Activated naive CD8-positive, alpha-beta T cell treated with anti-CD3 and anti-CD28 coated beads, Interleukin-2, amount 10 ng/mL, durations not matched to agents 7 days and 5 days (primary cell): ENCODE results near the gene SUCO. TPM values are rescaled to one million over a fixed set of nuclear protein-coding genes. Genes with fewer than 3 reads are reported as not detected.
A peak's percentile ranks its signal among the peaks of the same experiment; 100 is the strongest.

ENCODE experiments used
- ATAC-seq: fragments of 150-1000 bp; cut with Tn5 transposase; one replicate; pipeline ENCODE4 v1.10.0; 2021; ENCODE audit warnings: low read depth, moderate library complexity
- POLR2A ChIA-PET: fragments of 350-600 bp; sonication (Branson Sonifier 250); formaldehyde crosslinking; loops from one replicate; lab custom pipeline; 2021; ENCODE audit warnings: antibody characterized with exemption; lab: Charles Lee
- DNase-seq: peaks from one replicate; pipeline ENCODE4 v3.0.0; 2021
- H3K27ac Mint-ChIP-seq: one replicate; pipeline ENCODE4 v1.8.0; 2022; ENCODE audit warnings: mild to moderate bottlenecking, mixed read lengths
- H3K27me3 Mint-ChIP-seq: one replicate; pipeline ENCODE4 v1.8.0; 2022; ENCODE audit warnings: mild to moderate bottlenecking, moderate library complexity, mixed read lengths
- H3K36me3 Mint-ChIP-seq: one replicate; pipeline ENCODE4 v1.8.0; 2021; ENCODE audit warnings: mild to moderate bottlenecking, mixed read lengths
- H3K4me1 Mint-ChIP-seq: one replicate; pipeline ENCODE4 v1.8.0; 2021; ENCODE audit warnings: mixed read lengths
- H3K4me3 Mint-ChIP-seq: one replicate; pipeline ENCODE4 v1.8.0; 2022; ENCODE audit warnings: mild to moderate bottlenecking, moderate library complexity, mixed read lengths
- H3K9me3 Mint-ChIP-seq: one replicate; pipeline ENCODE4 v1.8.0; 2021; ENCODE audit warnings: mixed read lengths
- total RNA-seq, 2 experiments: library from RNA; stranded (reverse); gene quantifications; one replicate each; pipeline ENCODE4 v1.2.3, GENCODE V29; 2021

The SUCO gene
- total RNA-seq, 2 experiments from 2014 or later: 42.5 to 44.5 TPM

GRCh38 chr1:172637522-172637921, 104.6 kb downstream of the SUCO start:
- H3K27ac Mint-ChIP-seq: peak overlapping the region; percentile 45
- no peak overlapping the region for H3K4me3 Mint-ChIP-seq
- no peak for ATAC-seq
- peaks cover 6% of the 10 kb centered on the region for H3K9me3 Mint-ChIP-seq
- peaks cover 55% of the 10 kb centered on the region for H3K4me1 Mint-ChIP-seq
- POLR2A ChIA-PET: interaction anchor here (1.1 to 2.9 kb wide), 3 partner anchors 9 to 27 kb away, joined by 3 to 10 read pairs (median 4); no protein-coding TSS in a partner anchor
- peaks cover 5% of the 10 kb centered on the region for H3K36me3 Mint-ChIP-seq
- DNase-seq: no peak
- H3K27me3 Mint-ChIP-seq: no peaks in the 10 kb centered on the region

DNA sequence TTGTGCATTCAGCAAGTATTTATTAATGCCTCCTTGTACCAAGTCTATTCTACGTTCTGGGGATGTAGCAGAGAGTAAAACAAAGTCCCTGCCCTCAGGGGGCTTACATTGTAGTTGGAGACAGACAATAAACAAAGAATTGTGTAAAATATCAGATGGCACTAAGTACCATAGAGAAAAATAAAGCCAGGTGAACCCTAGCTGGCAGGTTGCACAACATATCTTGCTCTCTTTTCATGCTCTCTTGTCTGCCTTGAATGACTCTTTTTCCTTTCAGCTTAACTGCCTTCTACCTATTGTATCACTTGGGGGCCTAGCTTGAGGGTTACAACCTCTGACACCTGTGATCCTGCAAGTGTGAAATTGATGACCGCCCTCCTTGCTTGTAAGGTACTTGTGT, 105.3 kb downstream of the SUCO start:
- peak overlapping the region; percentile 97 for H3K27ac Mint-ChIP-seq
- no peaks in the 10 kb centered on the region for H3K27me3 Mint-ChIP-seq

GRCh38 chr1:172638885-172639831, 106.2 kb downstream of the SUCO start:
- ATAC-seq (peak; percentile 75), DNase-seq (peak; percentile 77)
- H3K36me3 Mint-ChIP-seq: peaks cover 5% of the 10 kb centered on the region
- H3K27me3 Mint-ChIP-seq: no peaks in the 10 kb centered on the region
- H3K9me3 Mint-ChIP-seq: peaks cover 6% of the 10 kb centered on the region
- peak overlapping the region; percentile 76 for H3K4me3 Mint-ChIP-seq
- H3K27ac Mint-ChIP-seq: peak overlapping the region; percentile 97
- POLR2A ChIA-PET: interaction anchor here (0.9 to 2.9 kb wide), 9 partner anchors 11 to 66 kb away, joined by 3 to 12 read pairs (median 4); partner anchors contain the start of gene FASLG
- H3K4me1 Mint-ChIP-seq: peaks cover 71% of the 10 kb centered on the region

More for the DNA sequence above, 105.3 kb downstream of the SUCO start:
- POLR2A ChIA-PET: interaction anchor here (0.9 to 2.9 kb wide), 5 partner anchors 10 to 61 kb away, joined by 3 to 10 read pairs (median 3); no protein-coding TSS in a partner anchor
- Mint-ChIP-seq H3K9me3 (peaks cover 6% of the 10 kb centered on the region), H3K4me3 (peak overlapping the region; percentile 76), H3K36me3 (peaks cover 5% of the 10 kb centered on the region), H3K4me1 (peaks cover 62% of the 10 kb centered on the region)
- ATAC-seq (no peak), DNase-seq (no peak)

- no peak for DNase-seq
- Mint-ChIP-seq H3K9me3 (peaks cover 6% of the 10 kb centered on the region), H3K27ac (peak overlapping the region; percentile 97), H3K27me3 (no peaks in the 10 kb centered on the region), H3K36me3 (peaks cover 8% of the 10 kb centered on the region), H3K4me3 (peak overlapping the region; percentile 76), H3K4me1 (peaks cover 81% of the 10 kb centered on the region)
- ATAC-seq: no peak
- POLR2A ChIA-PET: interaction anchor here (0.6 to 2.9 kb wide), 8 partner anchors 12 to 73 kb away, joined by 3 to 12 read pairs (median 4); partner anchors contain the start of gene FASLG
Measured at GRCh38 chr1:172640111-172640510, 107.2 kb downstream of the SUCO start.

GRCh38 chr1:172641492-172641891, 108.5 kb downstream of the SUCO start:
- peak overlapping the region; percentile 17 for H3K4me3 Mint-ChIP-seq
- peaks cover 4% of the 10 kb centered on the region for H3K9me3 Mint-ChIP-seq
- POLR2A ChIA-PET: interaction anchor here (0.5 to 2.7 kb wide), 3 partner anchors 17 to 91 kb away, joined by 3 to 12 read pairs (median 4); partner anchors contain the start of gene FASLG
- H3K27ac Mint-ChIP-seq: peak overlapping the region; percentile 40
- peaks cover 10% of the 10 kb centered on the region for H3K36me3 Mint-ChIP-seq
- H3K27me3 Mint-ChIP-seq: no peaks in the 10 kb centered on the region
- no peak for DNase-seq
- no peak for ATAC-seq
- peaks cover 88% of the 10 kb centered on the region for H3K4me1 Mint-ChIP-seq

- H3K4me1 Mint-ChIP-seq: peaks cover 89% of the 10 kb centered on the region
- POLR2A ChIA-PET: interaction anchor here (0.9 to 1.7 kb wide), 4 partner anchors 16 to 57 kb away, joined by 3 to 7 read pairs (median 5); partner anchors contain the start of gene FASLG
- H3K36me3 Mint-ChIP-seq: peaks cover 5% of the 10 kb centered on the region
- ATAC-seq (no peak), DNase-seq (no peak)
- H3K4me3 Mint-ChIP-seq: peak overlapping the region; percentile 74
- no peaks in the 10 kb centered on the region for H3K9me3 Mint-ChIP-seq
- H3K27ac Mint-ChIP-seq: peak overlapping the region; percentile 92
- no peaks in the 10 kb centered on the region for H3K27me3 Mint-ChIP-seq
Measured at GRCh38 chr1:172642970-172643369, 110.0 kb downstream of the SUCO start.

DNA sequence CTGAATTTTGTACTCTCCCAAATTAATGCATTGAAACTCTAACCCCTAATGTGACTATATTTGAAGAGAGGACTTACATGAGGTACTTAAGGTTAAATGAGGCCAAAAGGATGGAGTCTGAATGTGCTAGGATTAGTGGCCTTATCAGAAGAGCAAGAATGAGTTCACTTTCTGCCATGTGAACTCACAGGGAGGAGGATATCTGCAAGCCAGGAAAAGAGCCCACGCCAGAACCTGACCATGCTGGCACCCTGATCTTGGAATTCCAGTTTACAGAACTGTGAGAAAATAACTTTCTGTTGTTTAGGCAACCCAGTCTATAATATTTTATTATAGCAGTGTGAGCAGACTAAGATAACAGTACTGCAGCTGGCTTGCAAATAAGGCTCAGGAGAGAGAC, 113.7 kb downstream of the SUCO start:
- no peak for DNase-seq
- POLR2A ChIA-PET: interaction anchor here (0.8 to 1.1 kb wide), 4 partner anchors 14 to 62 kb away, joined by 3 to 4 read pairs (median 3); no protein-coding TSS in a partner anchor
- ATAC-seq: no peak
- H3K27ac Mint-ChIP-seq: peak overlapping the region; percentile 82
- peaks cover 2% of the 10 kb centered on the region for H3K9me3 Mint-ChIP-seq
- H3K4me1 Mint-ChIP-seq: peaks cover 60% of the 10 kb centered on the region
- H3K27me3 Mint-ChIP-seq: no peaks in the 10 kb centered on the region
- H3K36me3 Mint-ChIP-seq: peaks cover 12% of the 10 kb centered on the region
- no peak overlapping the region for H3K4me3 Mint-ChIP-seq

- peak; percentile 68 for ATAC-seq
- H3K4me3 Mint-ChIP-seq: peak overlapping the region; percentile 33
- peaks cover 58% of the 10 kb centered on the region for H3K4me1 Mint-ChIP-seq
Measured at GRCh38 chr1:172647110-172647564, 114.2 kb downstream of the SUCO start.

GRCh38 chr1:172647987-172648386, 115.0 kb downstream of the SUCO start:
- ATAC-seq: no peak
- peaks cover 12% of the 10 kb centered on the region for H3K36me3 Mint-ChIP-seq
- peak overlapping the region; percentile 82 for H3K27ac Mint-ChIP-seq
- peaks cover 2% of the 10 kb centered on the region for H3K9me3 Mint-ChIP-seq
- POLR2A ChIA-PET: no interaction called here
- H3K4me1 Mint-ChIP-seq: peaks cover 52% of the 10 kb centered on the region
- peak overlapping the region; percentile 7 for H3K4me3 Mint-ChIP-seq
- H3K27me3 Mint-ChIP-seq: no peaks in the 10 kb centered on the region
- DNase-seq: no peak

More at GRCh38 chr1:172647110-172647564, 114.2 kb downstream of the SUCO start:
- Mint-ChIP-seq H3K27me3 (no peaks in the 10 kb centered on the region), H3K36me3 (peaks cover 12% of the 10 kb centered on the region), H3K27ac (peak overlapping the region; percentile 82), H3K9me3 (peaks cover 2% of the 10 kb centered on the region)
- POLR2A ChIA-PET: interaction anchor here (0.8 to 1.1 kb wide), 4 partner anchors 13 to 62 kb away, joined by 3 to 4 read pairs (median 3); no protein-coding TSS in a partner anchor
- peak; percentile 63 for DNase-seq

DNA sequence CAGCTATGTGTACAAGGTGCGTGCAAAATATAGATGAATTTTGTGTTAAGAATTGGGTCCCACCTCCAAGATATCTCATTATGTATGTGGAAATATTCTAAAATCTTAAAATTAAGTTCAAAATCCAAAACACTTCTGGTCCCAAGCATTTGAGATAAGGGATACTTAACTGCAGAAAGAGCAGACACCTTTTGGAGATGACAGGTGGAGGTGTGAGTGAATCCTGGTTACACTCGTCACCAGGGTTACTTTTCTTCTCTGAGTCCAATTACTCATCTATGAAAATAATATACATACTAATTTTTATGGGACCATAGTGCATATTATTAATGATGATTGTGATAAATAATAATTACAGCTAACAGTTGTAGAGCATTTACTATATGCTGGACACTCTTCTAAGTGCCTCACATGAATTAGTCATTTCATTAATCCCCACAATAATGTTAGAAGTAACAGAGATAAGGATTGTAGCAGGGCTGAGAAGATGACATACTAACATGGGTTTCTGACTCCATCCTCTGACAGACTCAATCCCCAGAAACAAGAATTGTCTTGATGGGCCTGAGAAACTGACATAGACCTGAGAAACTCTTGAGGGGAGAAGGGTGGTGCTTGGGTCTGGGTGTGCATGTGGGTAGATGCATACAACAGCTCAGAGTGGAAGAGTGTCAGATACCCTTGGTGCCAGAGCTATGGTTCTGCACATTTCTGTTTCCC, 117.7 kb downstream of the SUCO start:
- Mint-ChIP-seq H3K4me1 (peaks cover 42% of the 10 kb centered on the region), H3K36me3 (peaks cover 13% of the 10 kb centered on the region), H3K27me3 (peaks cover 5% of the 10 kb centered on the region), H3K9me3 (peaks cover 2% of the 10 kb centered on the region), H3K27ac (no peak overlapping the region), H3K4me3 (no peak overlapping the region)
- ATAC-seq: no peak
- DNase-seq: no peak
- POLR2A ChIA-PET: no interaction called here

DNA sequence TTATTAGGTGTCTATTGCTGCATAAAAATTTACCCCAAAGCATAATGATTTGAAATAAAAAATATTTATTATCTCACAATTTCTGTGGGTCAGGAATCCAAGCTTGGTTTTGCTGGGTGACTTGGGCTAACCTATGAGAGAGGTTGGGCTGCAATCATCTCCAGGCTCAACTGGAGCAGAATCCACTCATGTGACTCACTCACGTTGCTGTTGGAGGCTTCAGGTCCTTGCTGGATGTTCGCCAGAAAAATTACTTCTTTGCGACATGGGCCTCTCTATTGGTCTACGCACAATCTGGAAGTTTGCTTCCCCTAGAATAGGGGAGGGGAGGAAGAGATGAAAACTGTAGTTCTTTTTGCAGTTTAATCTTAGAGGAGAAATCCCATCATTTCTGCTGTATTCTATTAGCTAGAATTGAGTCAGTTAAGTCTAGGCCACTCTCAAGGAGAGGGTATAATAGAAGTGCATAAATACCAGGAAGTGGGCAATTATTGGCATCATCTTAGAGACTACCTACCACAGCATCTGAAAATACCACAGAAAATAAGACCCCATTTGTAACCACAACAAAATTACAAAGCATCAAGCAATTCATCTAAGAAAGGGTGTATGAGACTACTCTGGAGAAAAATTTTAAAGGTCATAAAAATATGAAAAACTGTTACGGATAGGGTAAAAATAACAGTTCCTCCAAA, 120.2 kb downstream of the SUCO start:
- Mint-ChIP-seq H3K4me3 (no peak overlapping the region), H3K36me3 (peaks cover 13% of the 10 kb centered on the region), H3K27ac (no peak overlapping the region), H3K4me1 (peaks cover 24% of the 10 kb centered on the region), H3K9me3 (peaks cover 2% of the 10 kb centered on the region), H3K27me3 (peaks cover 5% of the 10 kb centered on the region)
- POLR2A ChIA-PET: no interaction called here
- DNase-seq (no peak), ATAC-seq (no peak)

GRCh38 chr1:172654535-172654934, 121.6 kb downstream of the SUCO start:
- Mint-ChIP-seq H3K27me3 (peaks cover 5% of the 10 kb centered on the region), H3K27ac (no peak overlapping the region), H3K4me3 (no peak overlapping the region), H3K9me3 (peaks cover 2% of the 10 kb centered on the region), H3K36me3 (peaks cover 9% of the 10 kb centered on the region), H3K4me1 (peaks cover 32% of the 10 kb centered on the region)
- POLR2A ChIA-PET: no interaction called here
- ATAC-seq (no peak), DNase-seq (no peak)
